HG03097 (cell line): ENCODE data around the gene ABCA5.

Source experiments
- ATAC-seq: cut with Tn5 transposase; IDR thresholded peaks from one replicate; pipeline ENCODE4 v1.9.1; 2021; ENCODE audit not compliant: unreplicated experiment, low FRiP score

Gene ABCA5

GRCh38 chr17:69327060-69327831, at the start of gene ABCA5:
ABCA5 (minus strand) TSS chr17:69327133; CDS start chr17:69314415, 12,718 bp downstream.
- peak; percentile 98 for ATAC-seq

GRCh38 chr17:69375229-69375628, 48.3 kb upstream of the ABCA5 start:
- ATAC-seq: no peak

- ATAC-seq: no peak
These were observed 46.1 kb upstream of the ABCA5 start for GRCh38 chr17:69373069-69373468.

GRCh38 chr17:69367298-69367697, 40.4 kb upstream of the ABCA5 start:
- peak; percentile 73 for ATAC-seq

- no peak for ATAC-seq
These were observed 36.7 kb upstream of the ABCA5 start for GRCh38 chr17:69363488-69364210.

GRCh38 chr17:69361156-69361555, 34.2 kb upstream of the ABCA5 start:
- ATAC-seq: no peak

GRCh38 chr17:69358688-69359596, 32.0 kb upstream of the ABCA5 start:
- no peak for ATAC-seq

GRCh38 chr17:69357701-69358100, 30.8 kb upstream of the ABCA5 start:
- no peak for ATAC-seq

GRCh38 chr17:69356625-69357024, 29.7 kb upstream of the ABCA5 start:
- ATAC-seq: no peak

GRCh38 chr17:69350911-69351310, 24.0 kb upstream of the ABCA5 start:
- ATAC-seq: no peak

GRCh38 chr17:69348429-69348828, 21.5 kb upstream of the ABCA5 start:
- no peak for ATAC-seq

- no peak for ATAC-seq
These were observed 19.8 kb upstream of the ABCA5 start for GRCh38 chr17:69346766-69347165.

GRCh38 chr17:69344939-69345338, 18.0 kb upstream of the ABCA5 start:
- ATAC-seq: no peak

GRCh38 chr17:69342896-69343644, 16.1 kb upstream of the ABCA5 start:
- ATAC-seq: no peak

- no peak for ATAC-seq
These were observed 13.0 kb upstream of the ABCA5 start for GRCh38 chr17:69339937-69340336.

GRCh38 chr17:69336996-69337395, 10.1 kb upstream of the ABCA5 start:
- ATAC-seq: no peak

- ATAC-seq: no peak
These were observed 9.6 kb upstream of the ABCA5 start for GRCh38 chr17:69336580-69336979.

GRCh38 chr17:69335058-69335457, 8.1 kb upstream of the ABCA5 start:
- ATAC-seq: no peak

- ATAC-seq: no peak
These were observed 6.6 kb upstream of the ABCA5 start for GRCh38 chr17:69333561-69333960.

- ATAC-seq: no peak
These were observed 4.8 kb upstream of the ABCA5 start for GRCh38 chr17:69331756-69332155.
